ENCODE data around the gene ELFN1. TPM values are rescaled to one million over a fixed set of nuclear protein-coding genes. Genes with fewer than 3 reads are reported as not detected.
A peak's percentile ranks its signal among the peaks of the same experiment; 100 is the strongest.

The ELFN1 gene
- total and polyA plus RNA-seq, 12 donors: 0.05 to 2.8 (median 0.86) TPM

DNA sequence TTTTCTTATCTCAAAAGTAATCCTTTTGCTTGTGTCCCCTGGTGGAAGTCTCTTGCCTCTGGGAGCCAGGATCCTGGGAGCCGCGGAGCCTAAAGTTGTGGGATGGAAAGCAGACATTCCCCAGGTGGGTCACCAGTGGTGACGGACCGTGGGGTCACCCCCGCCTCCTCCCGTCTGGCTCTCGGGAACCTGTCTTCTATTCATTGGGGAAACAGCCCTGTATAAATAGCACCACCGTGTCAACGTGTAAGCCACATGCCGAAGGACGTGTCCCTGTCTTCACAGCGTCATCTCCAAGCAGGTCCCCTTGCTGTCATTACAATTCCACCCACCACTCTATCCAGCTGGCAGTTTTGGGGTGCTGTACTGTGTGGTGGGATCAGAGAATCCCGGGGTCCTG, 87.5 kb downstream of the ELFN1 start:
- intact Hi-C loops (cut with DNase I): no loop called here
- 65 to 80% (median 72%) methylated on average over 11 to 13 of the region's 13 CpGs for WGBS, 4 donors

DNA sequence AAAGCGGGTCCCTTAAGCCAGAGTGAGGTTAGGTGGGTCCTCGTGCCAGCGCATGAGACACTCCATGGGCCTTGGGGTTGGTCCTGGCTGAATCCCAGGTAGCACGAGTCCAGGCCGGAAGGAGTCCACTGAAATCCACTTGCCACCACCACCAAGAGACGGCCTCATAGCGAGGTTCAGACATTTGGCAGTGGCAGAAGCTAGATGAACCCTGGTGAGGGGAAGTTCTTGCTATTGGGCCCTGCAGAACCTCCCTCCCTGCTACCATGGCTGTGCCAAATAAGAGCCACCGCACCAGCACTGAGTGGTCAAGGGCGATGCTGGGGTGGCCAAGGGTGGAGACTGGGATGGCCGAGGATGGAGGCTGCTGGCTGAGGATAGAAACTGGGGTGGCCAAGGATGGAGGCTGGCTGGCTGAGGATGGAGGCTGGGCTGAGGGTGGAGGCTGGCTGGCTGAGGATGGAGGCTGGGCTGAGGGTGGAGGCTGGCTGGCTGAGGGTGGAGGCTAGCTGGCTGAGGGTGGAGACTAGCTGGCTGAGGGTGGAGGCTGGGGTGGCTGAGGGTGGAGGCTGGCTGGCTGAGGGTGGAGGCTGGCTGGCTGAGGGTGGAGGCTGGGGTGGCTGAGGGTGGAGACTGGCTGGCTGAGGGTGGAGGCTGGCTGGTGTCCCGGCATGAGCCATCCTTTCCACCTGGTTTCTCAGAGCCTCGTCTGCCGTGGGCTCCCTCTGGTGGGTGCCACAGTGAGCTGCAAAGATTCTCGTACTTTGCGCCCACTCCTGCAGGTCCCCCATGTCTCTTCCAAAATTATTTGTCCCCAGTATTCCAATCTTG, 88.2 kb downstream of the ELFN1 start:
- Histone ChIP-seq H3K27ac (no peak overlapping the region), H3K27me3 (no peaks in the 10 kb centered on the region), H3K4me1 (replicated peaks in 1 of 2) (no peaks in the 10 kb centered on the region), H3K4me3 (no peak overlapping the region), H3K36me3 (replicated peaks in 1 of 2) (no peaks in the 10 kb centered on the region), H3K9me3 (replicated peaks in 1 of 3) (no peaks in the 10 kb centered on the region)
- peak in 2 of 7 donors; percentile 18 to 24 for DNase-seq
- 66 to 91% (median 71%) methylated on average over 6 to 15 of the region's 15 CpGs for WGBS, 4 donors
- TF ChIP-seq POLR2A (IDR thresholded peaks at IDR 0.05) (no peak), CTCF (IDR thresholded peaks at IDR 0.05) (peak in 3 of 6 experiments; percentile 10 to 35 (median 14))
- intact Hi-C loops (cut with DNase I): no loop called here

More for the DNA sequence above, 87.5 kb downstream of the ELFN1 start:
- Histone ChIP-seq H3K4me3 (no peak overlapping the region), H3K9me3 (replicated peaks in 1 of 3) (no peaks in the 10 kb centered on the region), H3K36me3 (replicated peaks in 1 of 2) (no peaks in the 10 kb centered on the region), H3K27ac (no peak overlapping the region), H3K27me3 (no peaks in the 10 kb centered on the region), H3K4me1 (replicated peaks in 1 of 2) (no peaks in the 10 kb centered on the region)
- no peak for DNase-seq
- no peak for TF ChIP-seq POLR2A (IDR thresholded peaks at IDR 0.05)
- no peak for TF ChIP-seq CTCF (IDR thresholded peaks at IDR 0.05)

DNA sequence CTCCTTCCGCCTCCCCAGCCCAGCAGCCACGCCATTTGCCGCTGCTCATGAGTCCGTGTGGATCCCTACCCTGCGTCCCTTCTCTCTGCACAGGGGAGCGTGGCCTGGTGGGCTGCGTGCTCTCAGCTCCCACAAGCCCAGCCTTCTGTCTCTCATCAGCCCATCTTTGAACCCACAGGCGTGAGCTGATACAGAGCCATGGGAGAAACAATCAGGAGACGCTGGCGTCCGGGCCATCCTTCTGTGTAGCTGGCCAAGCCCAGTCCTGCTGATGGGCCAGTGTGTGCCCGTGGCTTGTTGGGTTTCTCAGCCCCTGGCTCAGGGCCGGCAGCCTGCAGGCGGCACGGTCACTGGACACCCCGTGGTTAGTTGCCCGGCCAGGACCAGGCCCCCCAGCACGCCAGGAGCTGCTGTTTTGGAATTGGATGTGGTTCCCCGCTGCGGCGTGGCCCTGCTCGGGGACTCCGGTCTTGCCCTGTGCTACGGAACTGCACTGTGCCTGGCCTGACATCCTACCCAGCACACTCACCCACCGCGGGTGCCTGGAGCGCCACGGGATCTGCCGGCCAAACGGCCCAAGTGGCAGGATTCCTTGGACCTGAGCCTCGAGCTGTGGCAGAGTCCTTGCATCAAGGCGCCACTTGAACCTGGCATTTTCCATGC, 88.9 kb downstream of the ELFN1 start:
- Histone ChIP-seq H3K27me3 (no peaks in the 10 kb centered on the region), H3K4me3 (no peak overlapping the region), H3K4me1 (replicated peaks in 1 of 2) (no peaks in the 10 kb centered on the region), H3K9me3 (replicated peaks in 1 of 3) (no peaks in the 10 kb centered on the region), H3K27ac (no peak overlapping the region), H3K36me3 (replicated peaks in 1 of 2) (no peaks in the 10 kb centered on the region)
- 88 to 92% (median 89%) methylated on average over 18 to 32 of the region's 32 CpGs for WGBS, 4 donors
- no peak for TF ChIP-seq POLR2A (IDR thresholded peaks at IDR 0.05)
- TF ChIP-seq CTCF (IDR thresholded peaks at IDR 0.05): no peak
- DNase-seq: no peak
- intact Hi-C loops (cut with DNase I): no loop called here

GRCh38 chr7:1761097-1761496, 91.0 kb downstream of the ELFN1 start:
- Histone ChIP-seq H3K9me3 (replicated peaks in 1 of 3) (no peaks in the 10 kb centered on the region), H3K4me3 (no peak overlapping the region), H3K36me3 (replicated peaks in 1 of 2) (no peaks in the 10 kb centered on the region), H3K27me3 (no peaks in the 10 kb centered on the region), H3K27ac (no peak overlapping the region), H3K4me1 (replicated peaks in 1 of 2) (no peaks in the 10 kb centered on the region)
- no peak for DNase-seq
- no peak for TF ChIP-seq CTCF (IDR thresholded peaks at IDR 0.05)
- TF ChIP-seq POLR2A (IDR thresholded peaks at IDR 0.05): no peak
- intact Hi-C loops (cut with DNase I): no loop called here
- WGBS, 4 donors: 70 to 83% (median 80%) methylated on average over 13 of the region's 13 CpGs
